Activated CD4-positive, alpha-beta T cell treated with anti-CD3 and anti-CD28 coated beads for 1 hour (primary cell): ENCODE data around the gene FCHSD1.

Source experiments
- DNase-seq: peaks from one replicate; pipeline ENCODE4 v3.0.0-alpha.2; 2020

Gene FCHSD1

GRCh38 chr5:141672841-141673813 lies 21.9 kb upstream of the FCHSD1 start:
- DNase-seq: no peak

DNA sequence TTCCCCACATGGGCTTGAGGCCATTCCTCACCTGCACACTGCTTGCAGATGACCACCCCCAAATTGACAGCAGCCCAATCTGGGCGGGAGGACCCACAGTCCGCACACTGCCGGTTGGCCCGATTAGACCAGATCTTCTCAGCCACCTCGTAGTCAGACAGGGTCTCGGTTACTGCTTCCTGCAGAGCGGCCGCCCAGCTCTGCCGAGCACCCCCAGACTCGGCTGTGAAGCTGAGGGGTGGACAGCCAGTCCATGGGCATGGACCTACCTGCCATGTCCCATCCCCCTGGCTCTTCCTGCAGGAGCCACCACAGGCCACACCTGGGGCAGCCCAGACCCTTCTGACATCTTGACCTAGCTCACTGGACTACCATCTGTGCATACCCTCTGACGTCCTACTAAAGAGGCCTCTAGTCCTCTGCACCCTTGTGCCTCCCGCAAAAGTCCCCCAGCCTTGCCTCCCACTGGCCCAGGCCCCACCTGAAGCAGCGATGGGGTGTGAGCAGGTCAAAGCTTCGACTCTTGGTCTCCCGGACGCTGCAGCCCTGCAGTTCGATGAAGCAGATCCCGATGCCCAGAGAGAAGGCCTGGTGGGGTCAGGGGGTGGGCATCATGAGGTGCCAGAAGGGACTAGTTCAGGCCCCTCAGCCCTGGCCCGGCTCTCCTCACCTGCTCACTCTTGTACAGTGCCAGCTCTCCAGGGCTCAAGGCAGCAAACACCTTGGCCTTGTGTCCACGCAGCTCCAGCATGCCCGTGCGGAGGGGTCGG lies 21.0 kb upstream of the FCHSD1 start:
- no peak for DNase-seq

- DNase-seq: no peak
These were observed 18.3 kb upstream of the FCHSD1 start for GRCh38 chr5:141669520-141669919.

DNA sequence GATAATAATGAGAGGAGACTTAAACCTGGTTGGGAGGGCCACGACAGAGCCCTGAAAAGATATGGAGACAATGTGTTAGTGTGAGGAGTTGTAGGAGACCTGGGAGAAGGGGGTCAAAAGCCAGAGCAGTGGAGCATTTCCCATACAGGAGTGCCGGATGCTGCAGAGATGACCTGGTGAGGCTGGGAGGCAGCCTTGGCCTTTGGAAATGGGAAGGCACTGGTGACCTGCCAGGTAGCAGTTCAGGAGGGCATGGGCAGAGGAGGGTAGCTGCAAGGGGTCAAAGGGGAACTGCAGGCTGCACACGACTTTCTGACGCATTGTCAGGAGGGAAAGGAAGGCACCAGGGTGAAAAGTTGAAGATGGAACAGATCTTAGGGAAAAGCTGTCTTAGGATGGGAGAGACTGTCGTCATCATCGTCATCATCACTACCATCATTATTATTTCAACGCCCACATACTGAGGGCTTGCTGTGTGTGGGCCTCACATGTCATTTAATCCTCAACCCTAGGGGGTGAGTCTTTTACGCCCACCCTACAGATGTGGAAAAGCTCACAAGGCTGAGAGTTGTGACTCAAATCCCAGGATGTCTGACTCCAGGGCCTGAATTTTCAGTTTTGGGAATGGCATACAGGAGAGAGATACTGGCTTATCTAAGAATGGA lies 17.5 kb upstream of the FCHSD1 start:
- no peak for DNase-seq

GRCh38 chr5:141665995-141666940 lies 15.1 kb upstream of the FCHSD1 start:
- no peak for DNase-seq

GRCh38 chr5:141664733-141665461 lies 13.7 kb upstream of the FCHSD1 start:
- DNase-seq: peak; percentile 63

DNA sequence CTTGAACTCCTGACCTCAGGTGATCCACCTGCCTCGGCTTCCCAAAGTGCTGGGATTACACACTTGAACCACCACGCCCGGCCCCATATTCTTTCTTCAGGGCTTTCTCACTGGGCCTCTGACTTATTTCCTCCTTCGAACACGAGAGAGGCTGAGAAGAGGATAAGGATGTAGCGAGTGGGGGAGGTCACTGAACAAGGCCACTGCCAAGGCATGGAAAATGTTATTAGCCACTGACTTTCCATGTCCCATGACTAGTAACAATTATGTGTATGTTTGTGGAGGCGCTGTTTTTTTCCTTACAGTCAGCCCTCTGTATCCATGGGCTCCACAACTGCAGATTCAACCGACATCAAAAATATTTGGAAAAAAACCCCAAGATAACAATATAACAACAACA lies 12.3 kb upstream of the FCHSD1 start:
- no peak for DNase-seq

DNA sequence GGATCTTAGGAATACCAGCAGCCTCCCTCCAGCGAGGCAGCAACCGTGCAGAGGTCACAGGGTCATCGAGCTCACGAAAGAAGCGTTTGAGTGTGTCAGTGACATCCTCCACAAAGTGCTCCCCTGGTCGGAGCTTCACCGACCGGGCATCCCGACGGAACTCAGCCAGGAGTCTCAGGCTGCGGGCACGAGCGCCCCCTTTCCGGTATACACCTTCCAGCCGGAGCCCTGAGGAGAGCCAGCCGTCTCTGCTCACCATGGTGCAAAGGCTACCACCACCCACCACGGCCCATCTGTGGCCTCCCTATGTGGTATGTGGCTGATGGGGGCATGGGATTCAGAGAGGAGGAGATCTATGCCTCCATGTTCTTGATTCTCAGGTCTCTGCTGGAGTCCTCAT lies 10.8 kb upstream of the FCHSD1 start:
- DNase-seq: no peak

- no peak for DNase-seq
These were observed 6.8 kb upstream of the FCHSD1 start for GRCh38 chr5:141657937-141658545.

DNA sequence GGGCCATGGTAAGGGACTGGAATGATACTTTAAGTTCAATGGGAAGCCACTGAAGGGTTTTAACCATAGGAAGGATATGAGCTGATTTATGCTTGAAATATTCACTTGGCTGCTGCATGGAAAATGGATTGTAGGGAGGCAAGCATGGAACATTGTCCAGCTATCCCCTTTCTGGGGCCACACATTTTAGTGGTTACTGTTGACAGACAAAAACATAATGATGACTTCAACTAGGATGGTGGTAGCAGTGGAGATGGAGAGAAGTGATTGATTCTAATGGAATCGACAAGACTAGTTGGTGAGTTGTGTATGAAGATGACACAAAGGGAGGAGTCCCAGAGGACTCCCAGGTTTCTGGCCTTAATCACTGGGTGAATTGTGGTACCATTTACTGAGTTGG lies 6.2 kb upstream of the FCHSD1 start:
- DNase-seq: no peak

DNA sequence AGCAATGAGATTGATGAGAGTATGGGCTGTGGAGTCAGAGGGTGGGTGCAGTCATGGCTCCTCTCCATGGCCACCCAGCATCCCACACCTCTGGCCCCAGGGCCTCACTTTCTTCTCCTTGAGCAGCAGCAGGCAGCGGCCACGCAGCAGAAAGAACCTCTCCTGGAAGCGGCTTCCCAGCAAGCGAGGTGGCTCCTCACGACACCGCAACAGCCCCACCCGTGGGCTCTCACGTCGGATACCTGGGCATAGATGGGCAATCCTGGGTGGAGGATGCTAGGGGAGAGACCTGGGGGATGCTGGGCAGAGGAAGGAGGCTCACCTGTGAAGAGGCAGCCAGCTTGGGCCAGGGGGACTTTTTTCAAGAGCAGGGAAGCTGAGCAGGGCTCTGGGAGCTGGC lies 5.2 kb upstream of the FCHSD1 start:
- DNase-seq: no peak

DNA sequence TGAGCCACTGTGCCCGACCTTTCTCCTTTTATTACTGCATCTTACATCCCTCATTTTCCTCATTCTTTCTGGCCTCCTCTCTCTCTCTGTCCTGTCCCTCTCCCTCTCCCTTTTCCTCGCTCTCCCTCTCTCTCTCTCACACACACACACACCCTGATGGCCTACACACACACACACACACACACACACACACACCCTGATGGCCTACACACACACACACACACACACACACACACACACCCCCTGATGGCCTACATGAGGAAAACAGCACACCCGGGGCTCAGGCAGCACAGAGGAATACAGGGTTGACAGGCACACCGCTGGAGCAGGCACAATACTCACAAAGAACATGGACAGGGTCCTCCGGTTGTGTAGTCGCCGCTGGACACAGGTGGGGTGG lies 3.8 kb upstream of the FCHSD1 start:
- DNase-seq: no peak

DNA sequence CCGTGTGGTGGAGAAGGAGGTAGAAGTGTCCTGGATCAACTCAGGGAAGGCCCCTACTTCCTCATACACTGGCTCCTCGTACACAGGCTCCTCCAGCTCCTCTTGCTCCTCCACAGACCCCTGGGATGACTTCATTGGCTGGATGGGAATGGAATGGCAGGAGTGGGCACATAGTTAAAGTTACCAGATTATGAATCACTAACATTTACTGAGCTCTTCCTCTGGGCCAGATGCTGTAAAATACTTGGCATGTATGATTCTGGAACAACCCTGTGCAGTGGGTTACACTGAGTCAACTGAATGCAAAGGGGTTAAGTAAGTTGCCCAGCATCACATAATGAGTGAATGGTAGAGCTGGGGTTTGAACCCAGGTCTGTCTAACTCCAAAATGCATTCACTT lies 3.1 kb upstream of the FCHSD1 start:
- DNase-seq: no peak

- DNase-seq: no peak
These were observed 499 bp upstream of the FCHSD1 start for GRCh38 chr5:141651728-141652105.

GRCh38 chr5:141649972-141650371 lies 1.2 kb downstream of the FCHSD1 start:
- DNase-seq: no peak

- no peak for DNase-seq
These were observed 2.0 kb downstream of the FCHSD1 start for GRCh38 chr5:141649056-141649688.

DNA sequence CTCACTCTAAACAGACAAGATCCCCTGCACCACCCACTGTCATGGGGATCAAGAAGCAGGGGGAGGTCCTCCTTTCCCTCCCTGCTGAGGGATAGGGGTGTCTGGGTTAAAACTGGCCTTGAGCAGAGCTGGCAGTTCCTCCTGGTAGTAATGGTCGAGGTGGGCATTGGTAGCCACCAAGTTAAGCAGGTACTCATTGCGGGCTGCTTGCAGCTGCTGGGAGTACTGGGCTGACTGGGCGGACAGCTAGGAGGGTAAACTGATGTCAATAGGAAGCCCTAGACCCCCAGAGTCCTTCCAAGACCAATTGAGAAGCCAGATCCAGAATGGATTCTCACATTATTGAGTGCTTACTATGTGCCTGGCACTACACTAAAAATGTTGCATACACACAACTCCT lies 3.4 kb downstream of the FCHSD1 start:
- no peak for DNase-seq

DNA sequence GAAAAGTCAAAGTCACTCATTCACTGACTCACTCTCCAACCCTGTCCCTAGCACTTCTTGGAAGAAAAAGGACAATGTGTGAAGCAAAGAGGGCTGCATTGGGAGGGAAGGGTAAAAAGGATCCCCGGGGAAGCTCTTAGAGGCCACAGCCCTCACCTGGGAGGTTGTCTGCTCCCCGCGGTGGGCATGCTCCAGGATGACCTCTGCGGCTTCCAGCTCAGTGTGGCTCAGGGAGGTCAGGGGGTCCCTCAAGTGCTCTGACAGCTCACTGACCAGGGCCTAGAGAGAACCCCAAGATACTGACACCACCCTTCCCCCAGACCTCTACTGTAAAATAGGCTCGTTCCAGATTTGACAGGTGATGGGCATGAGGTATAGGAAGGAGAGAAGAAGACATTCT lies 4.0 kb downstream of the FCHSD1 start:
- no peak for DNase-seq

DNA sequence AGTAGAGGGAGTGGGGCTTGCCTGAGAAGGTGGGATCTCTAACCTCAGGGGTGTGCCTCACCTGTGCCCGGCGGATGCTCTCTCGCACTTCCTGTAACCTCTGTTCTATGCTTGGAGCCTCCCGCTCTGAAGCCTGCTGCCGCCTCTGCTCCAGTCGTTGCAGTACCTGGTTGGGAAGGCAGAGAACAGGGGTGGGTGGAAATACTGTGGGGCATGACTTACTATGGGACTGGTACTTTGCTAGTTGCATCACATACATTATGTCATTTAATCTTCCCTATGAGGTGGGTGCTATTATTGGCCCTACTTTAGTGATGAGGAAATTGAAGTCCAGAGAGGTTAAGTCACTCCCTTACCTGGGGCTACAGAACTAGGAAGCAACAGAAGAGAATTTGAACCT lies 5.2 kb downstream of the FCHSD1 start:
- DNase-seq: no peak

DNA sequence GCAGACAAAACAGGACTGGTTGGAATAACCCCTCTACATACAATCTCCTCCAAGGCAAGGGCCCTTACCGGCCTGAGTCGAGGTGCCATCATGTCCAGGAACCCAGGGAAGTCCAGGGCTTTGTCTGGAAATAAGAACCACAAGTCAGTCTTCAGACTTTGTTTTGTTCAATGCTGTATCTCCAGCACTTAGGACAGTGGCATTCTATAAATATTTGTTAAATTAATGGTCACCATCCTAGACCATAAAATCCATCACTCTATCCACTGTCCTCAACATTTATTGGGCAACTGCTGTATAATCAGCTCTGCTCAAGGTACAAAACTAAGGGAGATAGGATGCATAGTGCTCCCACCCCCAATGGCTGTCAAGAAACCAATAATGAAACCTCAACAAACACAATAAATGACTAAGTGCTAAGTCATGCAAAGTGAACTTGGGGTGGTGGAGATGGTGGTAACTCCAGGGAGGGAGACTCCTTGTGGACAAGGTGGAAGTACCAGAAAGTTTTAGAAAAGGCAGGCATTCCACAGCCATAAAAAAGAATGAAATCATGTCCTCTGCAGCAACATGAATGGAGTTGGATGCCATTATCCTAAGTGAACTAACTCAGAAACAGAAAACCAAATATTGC lies 9.5 kb downstream of the FCHSD1 start:
- no peak for DNase-seq
